ENCODE measurements around the gene ELL2. TPM values are rescaled to one million over a fixed set of nuclear protein-coding genes. Genes with fewer than 3 reads are reported as not detected.

ELL2 gene
- total RNA-seq, 1 experiment from 2014 or later: 27.5 TPM

GRCh38 chr5:95986937-95987520 is 25.4 kb upstream of the ELL2 start:
- no peak for TF ChIP-seq CTCF (conservative IDR thresholded peaks at IDR 0.05)
- Histone ChIP-seq H3K9ac (ENCODE audit: extremely low read depth, insufficient read length, low read length) (no peak overlapping the region), H2BK20ac (ENCODE audit: low read depth, low read length, poor library complexity, severe bottlenecking) (no peak overlapping the region), H3K27ac (ENCODE audit: insufficient read length, low read depth, low read length) (no peak overlapping the region), H3T11ph (ENCODE audit: low read length) (no peak overlapping the region), H2AK5ac (ENCODE audit: insufficient read length, low read length) (no peak overlapping the region), H3K23ac (ENCODE audit: insufficient read length, low read depth, low read length) (no peak overlapping the region), H4K8ac (replicated peaks; ENCODE audit: insufficient read length, low read depth, low read length) (no peak overlapping the region), H3K9me3 (ENCODE audit: control insufficient read depth, low read depth, low read length) (no peaks in the 10 kb centered on the region), H2BK5ac (ENCODE audit: insufficient read length, low read length) (no peak overlapping the region), H3K23me2 (ENCODE audit: insufficient read length, low read depth, low read length, poor library complexity, severe bottlenecking) (no peaks in the 10 kb centered on the region), H3K27me3 (ENCODE audit: insufficient read depth, low read length) (no peaks in the 10 kb centered on the region), H3K18ac (ENCODE audit: insufficient read length, low read depth, low read length) (no peak overlapping the region), H3K4me2 (ENCODE audit: insufficient read depth, insufficient read length, low read length) (no peak overlapping the region), H4K20me1 (ENCODE audit: control insufficient read depth, insufficient read depth, insufficient read length) (no peaks in the 10 kb centered on the region), H3K4me1 (ENCODE audit: insufficient read depth, low read length) (no peaks in the 10 kb centered on the region), H2BK15ac (ENCODE audit: low read depth, low read length) (no peak overlapping the region), H3K79me1 (ENCODE audit: insufficient read depth, low read depth, low read length, poor library complexity, severe bottlenecking) (no peaks in the 10 kb centered on the region), H3K4ac (ENCODE audit: low read depth, low read length) (no peak overlapping the region), H4K91ac (ENCODE audit: insufficient read length, low read depth, low read length) (no peak overlapping the region), H2AFZ (ENCODE audit: low read length) (no peak overlapping the region), H2BK120ac (ENCODE audit: low read depth, low read length, poor library complexity, severe bottlenecking) (no peak overlapping the region), H3K14ac (ENCODE audit: insufficient read depth, low read length) (no peak overlapping the region), H3K56ac (ENCODE audit: insufficient read length, low read depth, low read length) (no peak overlapping the region), H4K5ac (ENCODE audit: insufficient read length, low read depth, low read length) (no peak overlapping the region), H2BK12ac (ENCODE audit: insufficient read length, low read depth, low read length) (no peak overlapping the region), H3K79me2 (ENCODE audit: insufficient read depth, low read length) (no peaks in the 10 kb centered on the region)
- Mint-ChIP-seq H3K36me3 (ENCODE audit: insufficient read depth in 1 of 3, low read depth in 3 of 3) (no peaks in the 10 kb centered on the region), H3K27ac (no peak overlapping the region), H3K27me3 (ENCODE audit: low read depth) (no peaks in the 10 kb centered on the region), H3K4me1 (peaks cover 3 to 6% of the 10 kb centered on the region in 2 experiments), H3K4me3 (no peak overlapping the region), H3K9me3 (no peaks in the 10 kb centered on the region)
- no peak for DNase-seq
- WGBS (ENCODE audit: extremely low coverage, insufficient read length, low lambda C conversion rate): no CpG with 5 or more reads among the region's 5 CpGs
